ENCODE data around the gene HOTAIR. TPM values are rescaled to one million over a fixed set of nuclear protein-coding genes. Genes with fewer than 3 reads are reported as not detected.
A peak's percentile ranks its signal among the peaks of the same experiment; 100 is the strongest.

HOTAIR gene
- total RNA-seq, 6 donors from 2014 or later, result not detected

GRCh38 chr12:53963005-53963404 is 11.7 kb downstream of the HOTAIR start:
- ATAC-seq (ENCODE audit: low FRiP score in 2 of 2) (no peak), DNase-seq (no peak)
- Histone ChIP-seq H3K4me3 (no peak overlapping the region), H3K27me3 (peaks cover 0 to 81% (median 46%) of the 10 kb centered on the region in 4 donors), H3K4me1 (peaks cover 0 to 29% (median 12%) of the 10 kb centered on the region in 4 donors), H3K9me3 (no peaks in the 10 kb centered on the region), H3K27ac (no peak overlapping the region), H3K36me3 (no peaks in the 10 kb centered on the region)
- TF ChIP-seq EP300 (IDR thresholded peaks at IDR 0.05), result no peak
- TF ChIP-seq POLR2A (IDR thresholded peaks at IDR 0.05), result no peak
- no peak for TF ChIP-seq CTCF (IDR thresholded peaks at IDR 0.05)
- TF ChIP-seq POLR2AphosphoS5 (IDR thresholded peaks at IDR 0.05), result no peak
- 24 to 30% methylated on average over 7 of the region's 7 CpGs for WGBS, 2 donors

- H3K4me1 ChIP-seq, result peaks cover 0 to 23% (median 6%) of the 10 kb centered on the region in 4 donors
- H3K36me3 ChIP-seq, result no peaks in the 10 kb centered on the region
- DNase-seq (peak in 1 of 2 donors; percentile 80), ATAC-seq (ENCODE audit: low FRiP score in 2 of 2) (peak in 1 of 2 donors; percentile 29)
- no peak overlapping the region for H3K4me3 ChIP-seq
- no peaks in the 10 kb centered on the region for H3K9me3 ChIP-seq
- WGBS, 2 donors, result 3% methylated on average over 34 of the region's 72 CpGs; no CpG with 5 or more reads in 1 of the 2 donors
- H3K27ac ChIP-seq, result no peak overlapping the region
- TF ChIP-seq POLR2A (IDR thresholded peaks at IDR 0.05) (no peak), EP300 (IDR thresholded peaks at IDR 0.05) (no peak), CTCF (IDR thresholded peaks at IDR 0.05) (no peak), POLR2AphosphoS5 (IDR thresholded peaks at IDR 0.05) (no peak)
- peaks cover 0 to 83% (median 51%) of the 10 kb centered on the region in 4 donors for H3K27me3 ChIP-seq
Observed at GRCh38 chr12:53961025-53961761, 13.6 kb downstream of the HOTAIR start.

- Histone ChIP-seq H3K4me1 (peaks cover 0 to 21% (median 5%) of the 10 kb centered on the region in 4 donors), H3K4me3 (no peak overlapping the region), H3K9me3 (no peaks in the 10 kb centered on the region), H3K27ac (no peak overlapping the region), H3K36me3 (no peaks in the 10 kb centered on the region), H3K27me3 (peaks cover 0 to 83% (median 50%) of the 10 kb centered on the region in 4 donors)
- WGBS, 2 donors, result 9 to 11% methylated on average over 32 to 33 of the region's 39 CpGs
- ATAC-seq (ENCODE audit: low FRiP score in 2 of 2) (no peak), DNase-seq (no peak)
- TF ChIP-seq EP300 (IDR thresholded peaks at IDR 0.05) (no peak), POLR2A (IDR thresholded peaks at IDR 0.05) (no peak), CTCF (IDR thresholded peaks at IDR 0.05) (no peak), POLR2AphosphoS5 (IDR thresholded peaks at IDR 0.05) (no peak)
Observed at GRCh38 chr12:53960187-53961024, 14.3 kb downstream of the HOTAIR start.

GRCh38 chr12:53959314-53959713 is 15.4 kb downstream of the HOTAIR start:
- H3K27me3 ChIP-seq, result peaks cover 0 to 86% (median 56%) of the 10 kb centered on the region in 4 donors
- 6 to 10% methylated on average over 4 of the region's 4 CpGs for WGBS, 2 donors
- no peak for ATAC-seq (ENCODE audit: low FRiP score in 2 of 2)

More at GRCh38 chr12:53959314-53959713, 15.4 kb downstream of the HOTAIR start:
- DNase-seq, result no peak
- Histone ChIP-seq H3K36me3 (no peaks in the 10 kb centered on the region), H3K9me3 (no peaks in the 10 kb centered on the region), H3K27ac (no peak overlapping the region), H3K4me3 (no peak overlapping the region), H3K4me1 (peaks cover 0 to 28% (median 5%) of the 10 kb centered on the region in 4 donors)
- TF ChIP-seq POLR2A (IDR thresholded peaks at IDR 0.05) (no peak), POLR2AphosphoS5 (IDR thresholded peaks at IDR 0.05) (no peak), CTCF (IDR thresholded peaks at IDR 0.05) (no peak), EP300 (IDR thresholded peaks at IDR 0.05) (no peak)

Measured in upper lobe of left lung (tissue), 6 donors.